DMS153 (cell line): ENCODE data around the gene HOXA6.

ENCODE experiments used
- DNase-seq: peaks from one replicate; lab custom pipeline; 2025; lab: John Stamatoyannopoulos, UW

Gene HOXA6

DNA sequence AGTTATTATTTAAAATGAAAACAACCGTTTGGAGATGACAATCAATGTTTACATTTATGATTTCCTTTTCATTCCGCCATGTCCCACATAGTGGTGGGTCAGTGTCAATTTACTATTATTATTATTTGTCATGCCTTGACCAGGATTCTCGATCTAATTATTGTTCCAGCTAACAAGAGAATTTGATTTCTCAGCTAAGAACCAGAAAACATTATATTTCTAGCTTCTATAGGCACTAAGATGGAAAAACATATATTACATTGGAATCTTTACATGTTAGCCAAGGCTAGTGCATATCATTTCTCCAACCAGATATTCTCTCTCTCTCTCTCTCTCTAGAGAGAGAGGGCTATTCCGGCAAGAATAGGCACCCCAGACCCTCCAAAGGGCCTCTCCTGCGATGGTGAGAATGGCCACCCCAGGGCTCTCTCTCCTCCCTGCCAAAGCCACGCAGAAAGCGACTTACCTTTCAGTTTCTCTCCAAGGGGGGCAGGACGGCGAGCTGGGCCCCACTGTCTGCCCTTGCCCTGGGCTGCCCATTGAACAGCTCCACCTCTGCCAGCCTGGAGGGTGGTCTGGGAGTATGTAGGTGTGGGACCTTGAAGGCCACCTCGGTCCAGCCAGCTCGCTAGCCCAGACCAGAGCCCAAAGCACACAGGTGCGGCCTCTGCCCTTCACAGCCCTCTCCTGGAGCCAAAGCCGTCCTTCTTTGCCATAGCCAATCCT, 2.4 kb upstream of the HOXA6 start:
- no peak for DNase-seq

DNA sequence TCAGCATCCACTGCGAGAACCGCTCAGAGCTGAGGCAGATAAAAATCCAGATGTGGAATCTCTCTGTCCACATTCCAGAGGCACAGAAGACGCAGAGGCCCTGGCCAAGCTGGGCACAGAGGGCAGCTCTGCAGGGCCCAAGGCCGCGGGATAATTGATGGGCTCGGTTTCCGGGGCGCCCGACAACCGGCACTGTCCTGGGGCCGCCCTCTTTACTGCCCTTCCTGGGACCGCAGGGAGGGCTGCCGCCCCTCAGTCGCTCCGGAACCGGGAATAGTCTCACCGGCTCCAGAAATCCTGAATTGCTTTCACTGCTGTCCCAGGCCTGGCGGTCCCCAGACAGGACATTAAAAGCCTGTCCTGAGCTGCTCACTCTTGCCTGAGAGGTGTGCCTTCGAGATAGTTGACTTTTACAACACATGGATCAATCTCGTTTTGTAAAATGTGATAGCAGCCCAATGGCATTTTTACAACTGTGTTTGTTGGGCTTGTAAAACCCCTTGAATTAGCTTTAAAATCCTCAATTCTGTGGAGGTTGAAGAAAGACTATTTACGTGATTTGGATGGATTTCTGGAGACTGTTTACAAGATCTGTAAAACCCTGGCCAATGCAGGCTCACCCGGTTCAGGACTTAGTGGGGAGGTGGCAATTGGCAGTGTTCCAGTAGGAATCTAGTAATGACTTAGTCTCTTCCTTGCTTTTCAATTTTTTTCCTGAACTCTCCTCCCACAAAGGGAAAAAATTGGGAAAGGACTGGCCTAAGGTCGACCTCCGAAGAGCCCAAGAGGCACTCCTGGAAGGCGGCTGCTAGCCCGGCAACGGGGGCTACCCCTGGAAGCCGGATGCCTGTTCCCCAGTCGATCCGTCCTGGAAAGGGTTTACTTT, 1.4 kb upstream of the HOXA6 start:
- no peak for DNase-seq

DNA sequence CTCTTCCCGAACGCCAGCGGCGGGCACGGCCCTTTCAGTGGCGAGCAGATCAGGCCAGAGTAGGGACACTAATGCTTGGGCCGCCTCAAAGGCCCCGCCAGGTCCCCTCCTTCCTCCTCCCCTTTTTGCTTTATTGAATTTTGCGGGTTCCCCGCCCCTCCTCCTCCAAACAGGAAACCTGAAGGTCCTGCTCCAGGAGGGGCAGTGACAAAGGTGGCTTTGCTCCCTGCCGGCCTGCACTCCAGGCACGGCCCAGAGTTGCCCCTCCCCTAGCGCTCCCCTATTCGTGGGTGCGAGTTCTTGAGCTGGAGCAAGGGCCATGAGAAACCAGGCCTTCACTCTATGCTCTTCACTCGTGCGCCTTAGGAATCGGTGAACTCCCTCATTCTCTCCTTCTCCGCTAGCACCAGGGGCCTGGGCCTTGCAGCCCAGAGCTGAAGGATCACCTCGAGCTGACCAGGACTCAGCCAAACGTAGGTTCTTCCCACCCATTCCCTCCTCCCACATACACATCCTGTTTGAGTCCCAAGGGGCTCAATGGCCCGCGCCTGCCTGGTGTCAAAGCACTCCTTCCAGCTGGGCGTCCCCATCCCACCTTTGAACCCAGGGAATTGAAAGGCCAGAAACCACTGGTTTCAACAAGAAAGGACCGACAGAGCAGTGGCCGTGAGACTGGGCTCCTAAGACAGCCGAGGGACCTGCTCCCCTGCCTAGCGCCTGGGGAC, 619 bp upstream of the HOXA6 start:
- peak; percentile 58 for DNase-seq

DNA sequence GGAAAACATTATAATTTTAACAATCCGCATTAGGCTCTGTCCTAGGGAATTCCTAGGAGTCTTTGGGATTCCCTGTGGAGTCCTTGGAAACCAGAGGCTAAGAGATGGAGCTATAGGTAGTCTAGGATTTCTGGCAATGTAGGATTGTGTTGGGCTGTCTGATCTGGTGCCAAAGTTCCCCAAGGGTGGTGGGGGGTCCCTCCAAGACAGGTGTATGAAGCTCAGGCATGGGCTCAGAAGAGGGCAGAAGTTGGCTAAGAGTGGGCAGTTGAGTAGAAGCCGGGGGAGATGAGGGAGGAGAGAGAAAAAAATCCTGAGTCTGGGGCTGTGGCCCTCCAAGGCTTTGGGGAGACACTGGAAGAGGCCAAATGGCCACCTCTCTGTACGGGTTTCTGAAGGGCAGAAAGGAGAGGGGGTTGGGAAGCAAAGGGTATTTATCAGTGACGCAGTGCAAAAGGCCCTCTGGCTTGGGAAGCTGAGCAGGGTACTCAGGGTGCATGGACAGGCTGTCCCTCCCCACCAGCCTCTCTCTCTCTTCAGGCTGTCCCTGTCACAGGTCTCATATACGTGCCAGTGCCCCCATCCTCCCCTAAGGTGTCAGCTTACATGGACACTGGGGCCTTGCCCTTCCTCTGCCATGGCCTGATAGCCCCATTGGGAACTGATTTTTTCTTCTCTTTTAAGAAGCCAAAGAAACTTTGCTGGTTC, 929 bp downstream of the HOXA6 start:
- DNase-seq: no peak

DNA sequence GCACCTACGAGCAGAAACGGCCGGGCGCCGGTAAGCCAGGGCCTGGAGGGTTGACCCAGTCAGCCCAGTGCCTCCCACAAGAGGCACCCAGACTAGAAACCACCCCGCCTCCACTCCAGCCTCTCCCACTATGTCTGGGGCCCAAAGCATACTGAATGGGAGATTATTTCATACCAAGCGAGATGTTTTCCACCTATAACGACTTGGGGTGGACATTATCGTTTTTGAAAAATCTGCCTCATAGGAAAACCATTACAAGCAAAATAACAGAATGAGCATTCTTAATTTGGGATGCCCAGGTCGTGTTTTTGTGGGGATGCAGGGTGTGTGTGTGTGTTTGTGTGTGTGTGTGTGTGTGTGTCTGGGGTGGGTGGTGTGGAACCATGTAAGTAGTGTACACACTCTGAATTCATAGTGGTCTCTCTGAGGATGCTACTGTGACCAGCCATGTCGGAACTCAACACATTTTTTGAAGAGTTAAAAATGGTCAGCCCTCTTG, 1.6 kb downstream of the HOXA6 start:
- no peak for DNase-seq

DNA sequence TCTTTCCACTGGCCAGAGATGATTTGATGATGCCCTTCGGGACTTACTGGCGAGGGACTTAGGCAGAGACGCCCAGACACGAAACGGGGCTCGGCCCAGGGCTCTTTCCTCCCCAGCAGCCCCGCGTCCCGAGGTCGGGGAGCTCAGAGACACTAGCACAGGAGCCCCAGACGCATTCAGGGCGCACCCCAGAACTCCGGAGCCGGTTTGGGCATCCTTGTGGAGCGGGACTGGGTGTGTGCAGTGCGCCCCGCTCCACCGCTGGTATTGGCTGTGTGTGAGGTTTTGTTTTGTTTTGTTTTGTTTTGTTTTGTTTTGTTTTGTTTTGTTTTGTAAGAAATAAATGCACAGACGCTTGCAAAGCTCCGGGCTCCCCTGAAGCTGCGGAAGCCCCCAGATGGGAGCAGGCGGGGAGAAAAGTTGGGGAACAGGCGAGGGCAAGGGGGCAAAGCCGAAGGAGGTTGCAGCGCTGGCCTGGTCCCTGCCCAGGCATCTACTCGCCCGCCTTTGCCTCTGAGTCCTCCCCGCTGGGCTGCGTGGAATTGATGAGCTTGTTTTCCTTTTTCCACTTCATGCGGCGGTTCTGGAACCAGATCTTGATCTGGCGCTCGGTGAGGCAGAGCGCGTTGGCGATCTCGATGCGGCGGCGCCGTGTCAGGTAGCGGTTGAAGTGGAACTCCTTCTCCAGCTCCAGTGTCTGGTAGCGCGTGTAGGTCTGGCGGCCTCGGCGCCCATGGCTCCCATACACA, 2.2 kb downstream of the HOXA6 start:
- DNase-seq: no peak

DNA sequence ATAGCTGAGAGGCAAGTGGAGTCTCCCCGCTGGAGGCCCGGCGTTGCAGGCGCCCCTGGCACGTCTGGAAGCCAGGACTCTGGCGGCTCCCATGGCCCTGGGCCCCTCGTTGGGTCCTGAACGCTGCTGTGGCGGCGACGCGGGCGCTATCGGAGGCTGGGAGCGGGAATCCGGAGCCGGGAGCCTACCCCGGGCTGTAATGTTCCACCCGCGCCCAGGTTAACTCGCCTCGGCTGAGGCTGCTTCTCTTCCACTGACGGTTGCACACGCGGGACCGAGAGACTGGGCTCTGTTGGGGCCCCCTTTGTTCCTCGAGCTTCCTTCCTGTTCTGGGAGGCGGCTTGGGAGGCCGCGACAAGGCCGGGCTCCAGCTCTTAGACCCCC, 2.8 kb downstream of the HOXA6 start:
- no peak for DNase-seq

DNA sequence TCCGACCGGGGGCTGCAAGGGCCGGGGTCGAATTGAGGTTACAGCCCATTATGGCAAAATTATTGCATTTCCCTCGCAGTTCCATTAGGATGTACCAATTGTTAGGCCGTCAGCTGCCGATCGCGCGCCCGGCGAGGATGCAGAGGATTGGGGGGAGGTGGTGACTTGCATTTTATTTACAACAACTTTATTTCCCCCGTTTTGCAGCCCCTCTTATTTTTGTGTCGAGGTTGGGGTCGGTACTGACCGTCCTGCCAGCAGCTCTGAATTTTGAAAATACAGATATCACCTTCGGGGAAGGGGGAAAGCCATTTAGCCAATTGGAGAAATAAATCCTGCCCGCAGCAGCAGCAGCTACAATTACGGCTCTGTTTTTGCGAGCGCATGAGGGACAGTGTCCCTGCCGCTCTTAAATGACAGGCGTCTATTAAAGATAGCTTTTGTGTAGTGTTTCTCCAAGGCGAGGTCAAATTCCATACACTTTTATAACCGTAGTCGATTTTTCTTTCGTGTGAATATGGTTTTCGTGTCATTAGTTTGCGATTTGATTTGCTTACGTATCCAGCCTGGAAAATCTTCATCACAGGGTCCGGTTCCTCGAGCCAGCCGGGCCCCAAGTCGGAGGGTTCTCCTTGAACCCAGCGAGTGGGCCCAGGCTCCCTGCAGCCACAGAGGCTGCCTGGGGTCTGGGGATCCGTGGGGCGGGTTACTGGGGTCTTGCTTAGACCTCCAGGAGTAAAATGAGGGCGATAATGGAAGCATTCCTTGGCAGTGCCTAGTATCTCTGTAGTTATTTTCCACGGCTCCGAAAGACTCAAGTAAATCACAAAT, 3.4 kb downstream of the HOXA6 start:
- no peak for DNase-seq

DNA sequence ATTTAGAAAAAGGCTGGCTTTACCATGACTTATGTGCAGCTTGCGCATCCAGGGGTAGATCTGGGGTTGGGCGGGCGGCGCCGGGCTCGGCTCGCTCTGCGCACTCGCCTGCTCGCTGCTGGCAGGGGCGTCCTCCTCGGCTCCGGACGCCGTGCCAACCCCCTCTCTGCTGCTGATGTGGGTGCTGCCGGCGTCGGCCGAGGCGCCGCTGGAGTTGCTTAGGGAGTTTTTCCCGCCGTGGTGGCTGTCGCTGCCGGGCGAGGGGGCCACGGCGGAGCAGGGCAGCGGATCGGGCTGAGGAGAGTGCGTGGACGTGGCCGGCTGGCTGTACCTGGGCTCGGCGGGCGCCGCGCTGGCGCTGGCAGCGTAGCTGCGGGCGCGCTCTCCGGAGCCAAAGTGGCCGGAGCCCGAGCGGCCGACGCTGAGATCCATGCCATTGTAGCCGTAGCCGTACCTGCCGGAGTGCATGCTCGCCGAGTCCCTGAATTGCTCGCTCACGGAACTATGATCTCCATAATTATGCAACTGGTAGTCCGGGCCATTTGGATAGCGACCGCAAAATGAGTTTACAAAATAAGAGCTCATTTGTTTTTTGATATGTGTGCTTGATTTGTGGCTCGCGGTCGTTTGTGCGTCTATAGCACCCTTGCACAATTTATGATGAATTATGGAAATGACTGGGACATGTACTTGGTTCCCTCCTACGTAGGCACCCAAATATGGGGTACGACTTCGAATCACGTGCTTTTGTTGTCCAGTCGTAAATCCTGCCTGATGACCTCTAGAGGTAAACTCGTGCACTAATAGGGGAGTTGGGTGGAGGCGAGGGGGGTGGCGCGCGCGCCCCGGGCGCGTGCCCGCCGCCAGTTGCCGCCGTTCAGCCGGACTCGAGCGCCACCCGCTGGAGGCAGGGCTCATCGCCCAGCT, 4.3 kb downstream of the HOXA6 start, which contains the start of gene HOXA5:
TSS of gene HOXA5 (minus strand) at position 659 of the 927 bp plus-strand sequence. CDS start at position 585, 74 bp downstream.
- no peak for DNase-seq

DNA sequence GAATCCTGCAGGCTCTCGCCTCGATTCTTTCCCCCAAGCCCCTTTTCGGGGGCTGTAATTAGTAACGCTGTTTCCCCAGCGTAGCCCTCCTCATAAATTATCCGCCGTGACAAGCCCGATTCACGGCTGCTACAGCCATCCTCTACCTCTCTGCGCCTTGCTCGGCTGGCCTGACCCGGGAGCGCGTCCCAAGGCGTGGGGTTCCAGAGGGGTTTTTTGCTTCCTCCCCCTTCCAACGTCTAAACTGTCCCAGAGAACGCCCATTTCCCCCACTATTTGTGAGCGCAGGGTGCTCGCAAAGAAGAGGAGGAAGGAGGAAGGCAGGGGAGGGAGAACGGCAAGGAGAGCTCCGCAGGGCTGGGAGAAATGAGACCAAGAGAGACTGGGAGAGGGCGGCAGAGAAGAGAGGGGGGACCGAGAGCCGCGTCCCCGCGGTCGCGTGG, 5.0 kb downstream of the HOXA6 start:
- no peak for DNase-seq

DNA sequence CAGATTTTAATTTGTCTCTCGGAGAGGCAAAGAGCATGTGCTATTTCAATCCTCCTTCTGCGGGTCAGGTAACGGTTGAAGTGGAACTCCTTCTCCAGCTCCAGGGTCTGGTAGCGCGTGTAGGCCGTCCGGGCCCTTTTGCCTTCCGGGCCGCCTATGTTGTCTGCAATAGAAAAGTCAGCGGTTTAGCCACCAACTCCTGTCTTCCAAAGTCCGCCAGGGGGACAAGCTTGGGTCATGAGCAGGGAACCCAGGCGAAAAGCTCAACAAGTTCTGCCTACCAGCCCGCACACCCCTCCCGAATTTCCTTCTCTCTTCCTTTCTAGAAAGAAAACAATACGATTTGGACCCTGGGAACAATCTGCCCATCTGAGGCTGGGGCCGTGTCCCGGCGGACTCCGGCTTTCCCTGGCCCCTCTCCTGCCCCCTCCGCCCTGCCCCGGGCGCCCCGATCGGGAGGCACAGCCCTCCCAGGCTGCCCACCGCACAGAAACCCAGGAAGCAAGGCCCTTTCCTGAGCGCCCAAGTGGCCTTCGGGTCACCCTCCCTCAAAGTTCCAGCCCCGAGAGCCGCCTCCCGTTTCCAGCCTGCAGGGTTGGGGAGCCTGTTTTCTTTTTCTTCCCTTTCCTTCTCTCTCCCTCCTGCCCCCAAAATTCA, 5.5 kb downstream of the HOXA6 start:
- no peak for DNase-seq

DNA sequence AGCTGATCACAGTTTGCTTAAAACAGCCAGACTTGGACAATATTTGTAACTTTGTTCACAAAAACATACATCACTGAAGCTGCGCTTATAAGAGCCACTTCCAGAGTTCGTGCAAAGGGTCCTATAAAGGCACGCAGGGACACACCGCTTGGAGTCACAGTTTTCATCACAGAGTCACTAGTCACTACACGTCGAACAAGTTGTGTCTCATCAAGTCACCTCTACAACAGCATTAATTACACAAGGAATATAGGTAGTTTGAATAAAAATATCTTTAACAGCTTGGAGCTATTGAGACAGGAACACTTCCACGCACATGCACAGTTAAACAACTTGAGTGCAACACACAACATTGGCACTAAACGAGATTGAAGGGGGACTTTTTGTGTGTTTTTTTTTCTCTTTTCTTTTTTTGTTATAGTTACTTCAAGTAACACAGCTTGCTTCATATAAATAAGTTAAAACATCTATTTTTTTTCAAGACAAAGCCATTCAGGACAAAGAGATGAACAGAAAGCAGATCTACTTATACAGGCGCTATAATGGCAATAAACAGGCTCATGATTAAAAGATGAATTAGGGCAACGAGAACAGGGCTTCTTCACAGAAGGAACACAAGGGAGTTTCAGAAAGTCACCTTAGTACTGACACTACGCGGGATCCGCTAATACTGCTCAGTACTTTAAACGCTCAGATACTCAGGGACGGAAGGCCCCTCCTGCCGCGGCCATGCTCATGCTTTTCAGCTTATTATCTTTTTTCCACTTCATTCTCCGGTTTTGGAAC, 6.2 kb downstream of the HOXA6 start:
- DNase-seq: no peak

DNA sequence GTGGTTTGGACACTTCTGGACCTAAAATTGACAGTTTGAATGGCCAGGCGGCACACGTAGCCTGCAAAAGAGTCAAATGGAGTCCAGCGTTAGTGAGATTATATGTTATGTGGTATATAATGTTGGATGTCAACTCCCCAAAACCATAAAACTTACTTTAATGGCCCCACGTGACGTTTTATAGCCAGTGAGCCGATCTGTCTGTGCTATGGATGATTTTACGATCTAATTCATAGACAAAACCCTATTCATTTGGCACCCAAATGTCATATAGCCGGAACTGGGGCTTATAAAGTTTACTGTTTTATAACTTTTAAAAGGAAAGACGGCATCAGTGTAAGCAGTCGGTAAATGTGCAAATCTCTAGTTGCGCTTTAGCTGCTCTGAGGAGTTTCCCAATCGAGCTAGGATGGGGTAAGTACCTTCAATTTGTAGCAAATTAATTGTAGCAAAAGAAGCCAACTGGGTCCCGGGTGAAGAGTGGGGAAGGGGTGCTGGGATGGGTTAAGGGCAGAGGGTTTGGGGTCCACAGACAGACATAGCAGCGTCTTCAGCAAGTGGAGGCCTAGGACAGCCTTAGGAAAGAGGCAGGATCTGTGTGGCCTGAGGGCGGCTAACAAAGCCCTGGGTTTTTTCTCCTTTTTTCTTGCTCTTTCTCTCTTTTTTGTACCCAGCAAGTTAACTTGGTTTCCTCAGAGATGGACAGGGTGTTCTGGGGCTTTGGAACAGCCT, 7.3 kb downstream of the HOXA6 start:
- DNase-seq: no peak

DNA sequence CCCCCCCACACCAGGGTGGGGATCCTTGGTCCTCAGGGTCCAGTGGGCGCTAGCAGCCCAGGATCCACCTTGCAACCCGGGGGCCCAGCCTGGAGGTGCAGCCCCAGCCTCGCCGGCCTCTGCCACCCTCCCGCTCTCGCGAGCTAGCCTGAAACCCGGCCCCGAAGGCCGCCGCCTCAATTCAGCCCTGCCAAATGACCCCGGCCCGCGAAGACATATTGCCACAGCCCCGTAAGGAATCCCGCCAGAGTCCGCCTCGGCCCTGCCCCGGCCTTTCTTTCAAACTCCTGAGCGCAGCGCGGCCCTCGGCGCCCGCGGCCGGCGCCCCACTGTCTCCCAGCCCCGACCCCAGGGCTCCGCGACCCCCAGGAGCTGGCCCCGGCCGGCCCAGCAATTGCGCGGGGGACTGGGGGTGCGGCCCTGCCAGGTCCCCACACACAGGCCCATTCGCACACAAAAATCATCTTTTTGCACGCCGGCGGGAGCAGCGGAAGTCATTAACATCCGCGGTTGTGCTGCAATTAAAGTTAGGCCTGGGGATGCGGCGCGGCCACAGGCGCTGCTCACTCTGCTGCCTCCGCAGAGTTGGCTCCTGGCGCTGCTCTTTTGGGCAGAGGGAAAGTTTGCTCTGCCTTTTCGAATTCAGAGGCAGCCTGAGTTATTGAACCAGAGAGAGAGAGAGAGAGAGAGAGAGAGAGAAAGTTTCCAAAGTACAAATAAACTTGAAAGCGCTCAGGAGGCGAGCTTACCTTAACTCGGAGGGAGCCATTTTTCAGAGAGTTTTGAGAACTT, 8.0 kb downstream of the HOXA6 start:
- no peak for DNase-seq

DNA sequence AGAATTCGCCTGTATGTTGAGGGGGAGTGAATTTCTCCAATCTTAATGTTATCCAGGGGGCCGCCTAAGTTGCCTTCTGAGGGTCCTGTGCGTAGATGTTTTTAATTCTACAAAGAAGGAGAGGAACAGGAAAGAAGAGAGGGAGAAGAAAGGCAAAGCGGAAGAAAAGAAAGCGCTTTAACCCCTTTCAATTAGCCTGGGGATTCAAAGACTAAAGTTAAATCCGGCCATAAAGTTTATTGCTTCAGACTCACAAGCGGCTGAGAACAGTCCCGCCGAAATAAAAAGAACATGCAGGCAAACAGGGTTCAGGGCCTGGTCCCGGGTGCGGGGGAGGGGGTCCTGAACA, 8.6 kb downstream of the HOXA6 start:
- no peak for DNase-seq

DNA sequence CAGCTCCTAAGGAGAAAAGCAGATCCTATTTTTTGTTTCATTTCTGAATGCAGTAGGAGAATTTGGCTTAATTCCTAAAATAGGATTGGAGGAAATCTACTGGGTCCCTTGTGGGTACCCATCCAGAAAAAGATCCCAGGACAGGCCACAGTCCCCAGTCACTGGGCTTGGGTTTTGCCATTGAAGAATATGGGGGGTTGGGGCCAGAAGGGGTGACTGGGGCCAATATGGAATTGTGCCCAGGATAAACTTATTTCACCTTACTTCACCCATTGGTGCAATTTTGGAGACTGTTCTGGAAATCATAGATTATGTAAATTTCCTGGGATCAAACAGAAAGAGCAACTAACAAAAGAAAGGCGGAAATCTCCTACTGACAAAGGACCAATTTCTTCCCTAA, 9.1 kb downstream of the HOXA6 start:
- no peak for DNase-seq
